Ishikawa (cell line): ENCODE data around the gene IL4R.

Experiments used
- CEBPB ChIP-seq: IDR thresholded peaks from 2 replicates; pipeline ENCODE4 v1.6.1; 2012
- EP300 ChIP-seq: IDR thresholded peaks from 2 replicates; pipeline ENCODE4 v1.6.1; 2012; ENCODE audit warnings: borderline replicate concordance
- TEAD4 ChIP-seq: IDR thresholded peaks from 2 replicates; pipeline ENCODE4 v1.6.1; 2012
- TF ChIP-seq, protein P1 (sequence below): IDR thresholded peaks from 2 replicates; pipeline ENCODE4 v1.6.1; 2012

DNA sequence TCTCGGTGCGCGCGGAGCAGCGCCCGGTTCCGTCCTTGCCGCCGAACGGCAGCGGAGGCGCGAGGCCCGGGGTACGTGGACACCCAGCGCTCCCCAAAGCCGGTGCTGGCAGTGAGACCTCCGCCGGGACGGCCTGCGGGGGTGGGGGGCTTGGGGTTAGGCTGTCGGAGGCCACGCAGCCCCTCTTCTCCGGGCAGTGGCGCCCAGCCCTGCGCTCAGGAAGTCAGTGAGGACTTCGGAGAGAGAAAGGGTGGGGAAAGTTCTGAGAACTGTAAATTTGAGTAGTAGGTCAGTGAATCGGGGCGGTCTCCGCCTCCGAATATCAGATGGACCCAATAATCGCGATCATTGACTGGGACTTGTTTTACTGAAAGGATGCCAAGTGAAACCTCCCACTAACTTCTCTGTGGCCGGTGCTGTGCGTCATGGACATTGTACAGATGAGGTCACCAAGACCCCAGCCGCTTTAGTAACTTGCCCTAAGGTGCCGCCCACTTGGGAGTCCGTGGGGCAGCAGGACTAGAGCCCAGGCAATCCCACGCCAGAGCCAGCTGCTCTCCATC is 468 bp downstream of the IL4R start:
- no peak for TF ChIP-seq EP300
- TF ChIP-seq, protein P1, sequence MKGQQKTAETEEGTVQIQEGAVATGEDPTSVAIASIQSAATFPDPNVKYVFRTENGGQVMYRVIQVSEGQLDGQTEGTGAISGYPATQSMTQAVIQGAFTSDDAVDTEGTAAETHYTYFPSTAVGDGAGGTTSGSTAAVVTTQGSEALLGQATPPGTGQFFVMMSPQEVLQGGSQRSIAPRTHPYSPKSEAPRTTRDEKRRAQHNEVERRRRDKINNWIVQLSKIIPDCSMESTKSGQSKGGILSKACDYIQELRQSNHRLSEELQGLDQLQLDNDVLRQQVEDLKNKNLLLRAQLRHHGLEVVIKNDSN: no peak
- TF ChIP-seq TEAD4: no peak
- no peak for TF ChIP-seq CEBPB
